Muscle of leg (tissue), 11 donors: Measurements from ENCODE around the gene AQP5. TPM values are rescaled to one million over a fixed set of nuclear protein-coding genes. Genes with fewer than 3 reads are reported as not detected.

ENCODE experiments used
- DNase-seq: peaks from one replicate; pipeline ENCODE4 v3.0.0; 2013
- H3K27ac ChIP-seq: one replicate; pipeline ENCODE4 v1.5.1; 2013; ENCODE audit warnings: mild to moderate bottlenecking, low read length, control low read depth
- H3K27me3 ChIP-seq: one replicate; pipeline ENCODE4 v1.6.1; 2013; ENCODE audit warnings: low read length; ENCODE audit not compliant: control insufficient read depth, insufficient read depth
- H3K36me3 ChIP-seq: one replicate; pipeline ENCODE4 v1.6.1; 2013; ENCODE audit warnings: low read length; ENCODE audit not compliant: control insufficient read depth, insufficient read depth
- H3K4me1 ChIP-seq: one replicate; pipeline ENCODE4 v1.6.1; 2013; ENCODE audit warnings: low read length; ENCODE audit not compliant: control insufficient read depth, insufficient read depth
- H3K4me3 ChIP-seq: one replicate; pipeline ENCODE4 v1.5.1; 2013; ENCODE audit warnings: low read length, control low read depth
- H3K9me3 ChIP-seq: replicated peaks from 2 replicates; pipeline ENCODE4 v1.6.1; 2013; ENCODE audit warnings: low read depth, low read length; ENCODE audit not compliant: control insufficient read depth
- WGBS: methylation state at CpG from one replicate; pipeline ENCODE4 v1.1.5; 2013; ENCODE audit warnings: missing lambda C conversion rate; ENCODE audit not compliant: insufficient coverage; 5-methylcytosine and 5-hydroxymethylcytosine counted together
- polyA plus RNA-seq, 8 donors: library from polyadenylated mRNA; unstranded; fragments of 120-200 nt; gene quantifications; one replicate each; pipeline versions ENCODE4 v1.2.1 to v1.2.3, GENCODE V29; 2013; ENCODE audit warnings: inconsistent platforms in 1 of 8, low replicate concordance in 1 of 8; ENCODE audit not compliant: insufficient read length in 8 of 8, insufficient read depth in 1 of 8
- total RNA-seq: library from RNA; stranded (reverse); fragments of 120-200 nt; gene quantifications from one replicate; pipeline ENCODE4 v1.2.4, GENCODE V29; 2013

The AQP5 gene
- total and polyA plus RNA-seq, 9 donors: 0.23 to 1.1 (median 0.58) TPM

GRCh38 chr12:49972641-49973360 is 11.1 kb downstream of the AQP5 start, which contains the start of gene AQP6:
AQP6 (plus strand) TSS chr12:49972947; CDS start chr12:49973174, 227 bp downstream.
- 72% methylated on average over 15 of the region's 18 CpGs for WGBS
- Histone ChIP-seq H3K27ac (no peak within 1 kb of the TSS), H3K4me3 (no peak within 1 kb of the TSS), H3K36me3 (no peaks in the 10 kb centered on the region), H3K9me3 (no peaks in the 10 kb centered on the region), H3K27me3 (peaks cover 42% of the 10 kb centered on the region), H3K4me1 (peaks cover 22% of the 10 kb centered on the region)
- no peak for DNase-seq

- no peak overlapping the region for H3K27ac ChIP-seq
- H3K4me3 ChIP-seq: no peak overlapping the region
- 81% methylated on average over 19 of the region's 19 CpGs for WGBS
- H3K36me3 ChIP-seq: no peaks in the 10 kb centered on the region
- no peaks in the 10 kb centered on the region for H3K9me3 ChIP-seq
- peaks cover 36% of the 10 kb centered on the region for H3K27me3 ChIP-seq
- no peak for DNase-seq
- H3K4me1 ChIP-seq: peaks cover 21% of the 10 kb centered on the region
Observed at GRCh38 chr12:49973361-49973830, 11.7 kb downstream of the AQP5 start.

GRCh38 chr12:49974231-49974675 is 12.6 kb downstream of the AQP5 start:
- H3K36me3 ChIP-seq: no peaks in the 10 kb centered on the region

GRCh38 chr12:49974677-49975317 is 13.1 kb downstream of the AQP5 start:
- DNase-seq: peak; percentile 86
- Histone ChIP-seq H3K27ac (peak overlapping the region; percentile 75), H3K9me3 (no peaks in the 10 kb centered on the region), H3K4me1 (peaks cover 30% of the 10 kb centered on the region), H3K36me3 (no peaks in the 10 kb centered on the region), H3K4me3 (no peak overlapping the region), H3K27me3 (peaks cover 22% of the 10 kb centered on the region)
- 23% methylated on average over 5 of the region's 8 CpGs for WGBS

More at GRCh38 chr12:49974231-49974675, 12.6 kb downstream of the AQP5 start:
- peak; percentile 86 for DNase-seq
- Histone ChIP-seq H3K27ac (peak overlapping the region; percentile 75), H3K9me3 (no peaks in the 10 kb centered on the region), H3K4me1 (peaks cover 30% of the 10 kb centered on the region), H3K4me3 (no peak overlapping the region), H3K27me3 (peaks cover 28% of the 10 kb centered on the region)
- 34% methylated on average over 14 of the region's 15 CpGs for WGBS

DNA sequence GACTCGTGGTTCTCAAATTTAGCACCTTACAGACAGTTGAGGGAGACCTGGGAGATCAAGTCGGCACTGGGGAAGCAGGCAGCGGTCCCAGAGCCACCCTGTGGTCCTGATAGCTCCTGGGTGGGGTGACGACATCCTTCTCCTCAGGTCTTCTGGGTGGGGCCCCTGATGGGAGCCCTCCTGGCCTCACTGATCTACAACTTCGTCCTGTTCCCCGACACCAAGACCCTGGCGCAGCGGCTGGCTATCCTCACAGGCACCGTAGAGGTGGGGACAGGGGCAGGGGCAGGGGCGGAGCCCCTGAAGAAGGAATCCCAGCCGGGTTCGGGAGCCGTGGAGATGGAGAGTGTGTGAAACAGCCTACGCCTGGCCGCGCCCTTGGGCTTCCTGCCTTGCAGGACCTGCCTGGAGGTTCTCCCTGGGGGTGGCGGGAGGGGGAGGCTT is 13.7 kb downstream of the AQP5 start:
- Histone ChIP-seq H3K27me3 (peaks cover 17% of the 10 kb centered on the region), H3K4me1 (peaks cover 30% of the 10 kb centered on the region), H3K36me3 (no peaks in the 10 kb centered on the region), H3K4me3 (no peak overlapping the region), H3K9me3 (no peaks in the 10 kb centered on the region), H3K27ac (peak overlapping the region; percentile 75)
- WGBS: 51% methylated on average over 7 of the region's 17 CpGs
- DNase-seq: no peak

DNA sequence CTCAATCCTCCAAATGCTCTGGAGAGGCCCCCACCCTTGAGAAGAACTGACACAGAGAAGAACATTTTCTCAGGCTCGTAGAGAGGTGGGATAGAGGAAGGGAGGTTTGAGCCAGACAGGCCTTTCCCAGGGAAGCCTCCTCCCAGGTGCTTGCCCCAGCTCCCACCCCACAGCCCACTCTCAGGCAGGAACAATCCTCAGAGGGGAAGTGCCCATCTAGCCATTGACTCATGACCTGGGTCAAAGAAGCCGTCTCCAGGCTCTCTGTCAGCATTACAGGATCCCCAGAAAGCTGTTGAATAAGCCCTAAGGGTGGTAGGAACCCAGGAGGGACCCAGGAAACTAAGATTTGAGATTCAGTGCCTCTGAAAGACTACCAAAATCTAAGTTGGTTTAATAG is 14.9 kb downstream of the AQP5 start:
- WGBS: 86% methylated on average over 1 of the region's 2 CpGs
- Histone ChIP-seq H3K27me3 (peaks cover 5% of the 10 kb centered on the region), H3K4me1 (peaks cover 30% of the 10 kb centered on the region), H3K4me3 (no peak overlapping the region), H3K9me3 (no peaks in the 10 kb centered on the region), H3K27ac (no peak overlapping the region), H3K36me3 (no peaks in the 10 kb centered on the region)
- DNase-seq: no peak

DNA sequence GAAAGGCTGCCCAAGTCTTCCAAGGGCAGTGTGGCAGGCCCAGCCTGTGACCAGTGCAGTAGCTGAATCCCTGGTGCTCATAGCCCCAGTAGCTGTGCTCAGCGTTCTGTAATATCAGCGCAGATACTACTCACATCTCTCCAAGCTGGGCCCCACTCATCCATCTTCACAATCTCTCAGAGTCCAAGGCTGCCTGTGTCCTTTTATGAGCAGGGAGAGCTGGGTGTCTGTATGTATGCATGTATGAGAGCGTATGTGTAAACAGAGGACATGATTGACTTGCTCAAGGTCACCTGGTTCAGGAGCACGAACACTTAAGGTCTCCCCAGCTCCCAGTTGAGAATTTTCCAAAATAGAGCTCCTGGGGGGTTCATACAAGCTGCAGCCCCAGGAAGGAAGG is 16.5 kb downstream of the AQP5 start:
- no peak for DNase-seq
- Histone ChIP-seq H3K27me3 (peaks cover 3% of the 10 kb centered on the region), H3K4me3 (no peak overlapping the region), H3K4me1 (peaks cover 23% of the 10 kb centered on the region), H3K9me3 (no peaks in the 10 kb centered on the region), H3K36me3 (no peaks in the 10 kb centered on the region), H3K27ac (no peak overlapping the region)
- WGBS: 92% methylated on average over 2 of the region's 4 CpGs

DNA sequence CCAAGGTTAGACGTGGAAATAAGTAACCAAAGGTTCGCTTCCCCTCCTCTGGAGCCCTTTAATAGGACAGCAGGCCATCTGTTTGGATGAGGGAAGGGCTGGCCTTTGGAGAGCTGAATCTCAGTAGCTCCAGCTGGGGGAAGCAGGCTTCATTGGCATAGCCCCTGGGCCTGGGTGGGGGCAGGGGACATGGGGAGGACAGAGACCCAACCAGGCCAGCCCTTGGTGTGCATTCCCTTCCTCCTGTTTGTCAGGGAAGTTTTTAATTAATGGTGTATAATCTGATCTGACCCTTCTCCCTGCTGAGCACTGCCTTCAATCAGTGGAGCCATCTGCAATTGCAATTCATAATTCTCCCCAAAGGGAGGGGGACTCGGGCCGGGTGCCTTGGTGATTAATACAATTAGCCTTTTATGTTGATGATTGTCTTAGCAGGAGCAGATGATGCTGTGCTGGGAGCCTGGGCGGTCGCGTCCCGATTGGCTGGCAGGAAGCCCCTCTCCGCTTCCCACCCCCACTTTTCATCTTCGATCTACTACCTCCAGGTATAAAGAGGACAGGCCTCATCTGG is 17.4 kb downstream of the AQP5 start:
- Histone ChIP-seq H3K27me3 (peaks cover 3% of the 10 kb centered on the region), H3K27ac (peak overlapping the region; percentile 15), H3K4me1 (peaks cover 33% of the 10 kb centered on the region), H3K9me3 (no peaks in the 10 kb centered on the region), H3K4me3 (no peak overlapping the region), H3K36me3 (no peaks in the 10 kb centered on the region)
- DNase-seq: no peak
- 40% methylated on average over 2 of the region's 10 CpGs for WGBS

GRCh38 chr12:49979791-49980190 is 18.1 kb downstream of the AQP5 start:
- Histone ChIP-seq H3K36me3 (peaks cover under 1% of the 10 kb centered on the region), H3K4me3 (no peak overlapping the region), H3K27ac (no peak overlapping the region), H3K27me3 (peaks cover 3% of the 10 kb centered on the region), H3K4me1 (peaks cover 33% of the 10 kb centered on the region), H3K9me3 (no peaks in the 10 kb centered on the region)
- DNase-seq: no peak
- no CpG with 5 or more reads among the region's 3 CpGs for WGBS
